HL-60 (cell line): Measurements from ENCODE around the gene KRT3.

ENCODE experiments used
- DNase-seq, 2 experiments: peaks; one replicate each; pipeline ENCODE4 v3.0.0-alpha.2; 2010 to 2020; ENCODE audit warnings: low read depth in 1 of 2, low spot score in 1 of 2
- H3K27ac ChIP-seq: fragments of 250-450 bp; sonication (Bioruptor Pico); replicated peaks from 2 replicates; pipeline ENCODE4 v1.5.1; 2020; ENCODE audit warnings: mild to moderate bottlenecking, moderate library complexity
- H3K27me3 ChIP-seq: fragments of 250-450 bp; sonication (Bioruptor Pico); 2 replicates; pipeline ENCODE4 v1.5.1; 2021; ENCODE audit warnings: mild to moderate bottlenecking, moderate library complexity; ENCODE audit not compliant: insufficient read depth, poor library complexity, severe bottlenecking
- H3K4me3 ChIP-seq: replicated peaks from 2 replicates; pipeline ENCODE4 v1.5.1; 2011; ENCODE audit warnings: mild to moderate bottlenecking, control low read depth, low read length; ENCODE audit not compliant: insufficient read depth
- GABPA ChIP-seq: IDR thresholded peaks from 2 replicates; pipeline ENCODE4 v1.6.1; 2012; ENCODE audit warnings: low read depth
- POLR2AphosphoS5 ChIP-seq: IDR thresholded peaks from 2 replicates; pipeline ENCODE4 v1.6.1; 2012; ENCODE audit warnings: low read depth
- SPI1 ChIP-seq: IDR thresholded peaks from 2 replicates; pipeline ENCODE4 v1.6.1; 2012; ENCODE audit warnings: low read depth, mild to moderate bottlenecking, borderline replicate concordance
- TF ChIP-seq, protein P1 (sequence below): IDR thresholded peaks from 2 replicates; pipeline ENCODE4 v1.6.1; 2012; ENCODE audit warnings: low read depth; ENCODE audit not compliant: insufficient replicate concordance
- TF ChIP-seq, protein P2 (sequence below): IDR thresholded peaks from one replicate; pipeline ENCODE4 v1.5.1; 2011; ENCODE audit warnings: low read length, control low read depth, inconsistent platforms; ENCODE audit not compliant: insufficient read depth

The KRT3 gene

DNA sequence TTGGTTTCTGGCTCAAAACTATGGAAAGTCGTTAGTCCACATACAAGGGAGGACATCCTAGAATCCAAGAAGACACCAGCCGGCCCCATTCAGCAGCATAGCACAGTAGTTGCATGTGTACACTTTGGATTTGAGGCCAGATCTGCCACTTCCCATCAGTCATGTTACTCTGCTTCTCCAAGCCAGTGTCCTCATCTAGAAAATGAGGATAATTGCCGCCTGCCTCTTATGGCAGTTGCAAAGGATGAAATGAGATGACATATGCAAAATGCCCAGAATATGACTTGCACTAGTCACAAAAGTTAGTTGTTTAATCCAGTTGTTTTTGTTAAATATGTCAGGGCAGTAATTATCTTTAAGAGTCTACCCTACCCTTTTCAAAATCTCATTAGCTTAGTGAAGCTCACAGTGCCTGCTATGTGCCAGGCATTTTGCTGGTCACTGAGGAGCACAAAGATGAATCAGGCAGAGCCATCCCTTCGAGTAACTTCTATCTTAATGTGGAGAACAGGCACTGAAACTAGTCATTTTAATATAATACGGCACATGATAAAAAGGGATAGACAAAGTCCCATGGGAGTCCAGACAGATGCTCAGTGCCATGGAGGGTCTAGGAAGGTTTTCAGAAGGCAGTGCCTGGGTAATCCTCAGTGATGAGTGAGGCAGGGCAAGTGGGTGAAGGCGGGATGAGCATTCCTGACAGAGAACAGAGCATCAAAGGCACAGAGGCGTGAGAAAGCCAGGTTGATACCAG lies 12.2 kb downstream of the KRT3 start:
- DNase-seq: no peak
- no peak for TF ChIP-seq SPI1
- TF ChIP-seq, protein P1, sequence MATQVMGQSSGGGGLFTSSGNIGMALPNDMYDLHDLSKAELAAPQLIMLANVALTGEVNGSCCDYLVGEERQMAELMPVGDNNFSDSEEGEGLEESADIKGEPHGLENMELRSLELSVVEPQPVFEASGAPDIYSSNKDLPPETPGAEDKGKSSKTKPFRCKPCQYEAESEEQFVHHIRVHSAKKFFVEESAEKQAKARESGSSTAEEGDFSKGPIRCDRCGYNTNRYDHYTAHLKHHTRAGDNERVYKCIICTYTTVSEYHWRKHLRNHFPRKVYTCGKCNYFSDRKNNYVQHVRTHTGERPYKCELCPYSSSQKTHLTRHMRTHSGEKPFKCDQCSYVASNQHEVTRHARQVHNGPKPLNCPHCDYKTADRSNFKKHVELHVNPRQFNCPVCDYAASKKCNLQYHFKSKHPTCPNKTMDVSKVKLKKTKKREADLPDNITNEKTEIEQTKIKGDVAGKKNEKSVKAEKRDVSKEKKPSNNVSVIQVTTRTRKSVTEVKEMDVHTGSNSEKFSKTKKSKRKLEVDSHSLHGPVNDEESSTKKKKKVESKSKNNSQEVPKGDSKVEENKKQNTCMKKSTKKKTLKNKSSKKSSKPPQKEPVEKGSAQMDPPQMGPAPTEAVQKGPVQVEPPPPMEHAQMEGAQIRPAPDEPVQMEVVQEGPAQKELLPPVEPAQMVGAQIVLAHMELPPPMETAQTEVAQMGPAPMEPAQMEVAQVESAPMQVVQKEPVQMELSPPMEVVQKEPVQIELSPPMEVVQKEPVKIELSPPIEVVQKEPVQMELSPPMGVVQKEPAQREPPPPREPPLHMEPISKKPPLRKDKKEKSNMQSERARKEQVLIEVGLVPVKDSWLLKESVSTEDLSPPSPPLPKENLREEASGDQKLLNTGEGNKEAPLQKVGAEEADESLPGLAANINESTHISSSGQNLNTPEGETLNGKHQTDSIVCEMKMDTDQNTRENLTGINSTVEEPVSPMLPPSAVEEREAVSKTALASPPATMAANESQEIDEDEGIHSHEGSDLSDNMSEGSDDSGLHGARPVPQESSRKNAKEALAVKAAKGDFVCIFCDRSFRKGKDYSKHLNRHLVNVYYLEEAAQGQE: no peak
- no peak for TF ChIP-seq POLR2AphosphoS5
- TF ChIP-seq GABPA: no peak
- TF ChIP-seq, protein P2, sequence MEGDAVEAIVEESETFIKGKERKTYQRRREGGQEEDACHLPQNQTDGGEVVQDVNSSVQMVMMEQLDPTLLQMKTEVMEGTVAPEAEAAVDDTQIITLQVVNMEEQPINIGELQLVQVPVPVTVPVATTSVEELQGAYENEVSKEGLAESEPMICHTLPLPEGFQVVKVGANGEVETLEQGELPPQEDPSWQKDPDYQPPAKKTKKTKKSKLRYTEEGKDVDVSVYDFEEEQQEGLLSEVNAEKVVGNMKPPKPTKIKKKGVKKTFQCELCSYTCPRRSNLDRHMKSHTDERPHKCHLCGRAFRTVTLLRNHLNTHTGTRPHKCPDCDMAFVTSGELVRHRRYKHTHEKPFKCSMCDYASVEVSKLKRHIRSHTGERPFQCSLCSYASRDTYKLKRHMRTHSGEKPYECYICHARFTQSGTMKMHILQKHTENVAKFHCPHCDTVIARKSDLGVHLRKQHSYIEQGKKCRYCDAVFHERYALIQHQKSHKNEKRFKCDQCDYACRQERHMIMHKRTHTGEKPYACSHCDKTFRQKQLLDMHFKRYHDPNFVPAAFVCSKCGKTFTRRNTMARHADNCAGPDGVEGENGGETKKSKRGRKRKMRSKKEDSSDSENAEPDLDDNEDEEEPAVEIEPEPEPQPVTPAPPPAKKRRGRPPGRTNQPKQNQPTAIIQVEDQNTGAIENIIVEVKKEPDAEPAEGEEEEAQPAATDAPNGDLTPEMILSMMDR: no peak

DNA sequence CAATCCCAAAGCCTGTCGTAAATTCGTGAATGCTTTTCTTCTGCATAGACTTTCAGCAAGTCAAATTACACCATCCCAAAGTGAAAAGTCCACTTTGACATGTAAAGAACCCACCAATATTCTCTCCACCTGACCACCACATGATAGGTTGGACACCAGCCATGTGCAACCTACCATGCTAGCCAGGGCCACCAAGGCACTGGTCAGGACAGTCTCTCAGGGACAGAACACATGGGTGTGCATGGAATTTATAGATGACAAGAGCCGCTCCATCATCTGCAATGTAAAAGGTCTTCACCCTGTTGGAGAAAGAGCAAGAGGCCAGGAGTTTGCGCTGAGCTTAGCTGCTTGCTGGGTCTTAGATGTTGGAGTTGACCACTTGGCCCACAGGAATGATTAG lies 13.4 kb downstream of the KRT3 start:
- H3K4me3 ChIP-seq: no peak overlapping the region
- peaks cover 7% of the 10 kb centered on the region for H3K27me3 ChIP-seq
- TF ChIP-seq GABPA (no peak), POLR2AphosphoS5 (no peak), SPI1 (no peak)
- TF ChIP-seq, protein P1: no peak
- TF ChIP-seq, protein P2: no peak
- H3K27ac ChIP-seq: no peak overlapping the region
- DNase-seq: no peak

More for the DNA sequence above, 12.2 kb downstream of the KRT3 start:
- H3K27me3 ChIP-seq: peaks cover 9% of the 10 kb centered on the region
- H3K27ac ChIP-seq: no peak overlapping the region
- H3K4me3 ChIP-seq: no peak overlapping the region

DNA sequence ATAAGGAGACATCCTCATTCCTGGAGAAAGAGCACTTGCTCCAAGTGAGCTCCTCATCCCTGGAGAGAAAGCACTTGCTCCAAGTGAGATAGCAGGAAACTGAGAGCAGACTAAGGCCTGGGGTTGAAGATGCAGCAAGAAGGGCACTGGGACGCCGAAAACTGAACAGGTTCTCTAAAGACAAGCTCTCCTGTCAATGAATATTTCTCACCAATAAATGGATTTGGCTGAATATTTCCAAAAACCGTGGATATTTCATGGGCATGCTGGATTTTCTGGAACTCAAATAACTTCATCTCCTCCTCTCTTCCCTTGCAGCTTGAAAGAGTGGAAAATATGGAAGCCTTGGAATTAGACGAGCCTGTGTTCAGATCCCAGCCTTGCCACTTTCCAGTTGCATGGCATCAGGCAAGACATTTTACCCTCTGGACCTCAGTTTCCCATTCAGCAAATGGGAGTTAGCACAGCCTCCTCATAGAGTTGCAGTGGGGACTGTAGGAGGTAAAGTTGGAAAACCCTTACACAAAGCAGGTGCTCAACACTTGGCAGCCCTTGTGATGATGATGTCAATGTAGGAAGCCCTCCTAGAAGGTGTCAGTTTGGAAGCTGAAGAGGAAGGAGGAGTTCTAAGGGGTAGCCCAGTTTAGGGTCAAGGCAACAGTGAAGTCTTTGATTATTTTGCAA lies 14.4 kb downstream of the KRT3 start:
- no peak for DNase-seq
- no peak overlapping the region for H3K4me3 ChIP-seq
- H3K27ac ChIP-seq: no peak overlapping the region
- peaks cover 7% of the 10 kb centered on the region for H3K27me3 ChIP-seq
- TF ChIP-seq GABPA (no peak), POLR2AphosphoS5 (no peak), SPI1 (no peak)
- TF ChIP-seq, protein P1: no peak
- TF ChIP-seq, protein P2: no peak
